Common myeloid progenitor, CD34-positive (primary cell): ENCODE measurements around the gene PDZD4.

Experiments
- CTCF ChIA-PET: fragments of 350-600 bp; sonication (Branson Sonifier 250); formaldehyde crosslinking; loops from one replicate; lab custom pipeline; 2021; ENCODE audit warnings: antibody characterized with exemption; lab: Charles Lee
- POLR2A ChIA-PET: fragments of 350-600 bp; sonication (Branson Sonifier 250); formaldehyde crosslinking; loops from one replicate; lab custom pipeline; 2021; ENCODE audit warnings: antibody characterized with exemption; lab: Charles Lee
- DNase-seq, 3 donors: peaks; one replicate each; pipeline versions ENCODE4 v3.0.0 to v3.0.0-alpha.2; 2013
- H3K27ac ChIP-seq, 2 experiments: 1 replicate in 1 of 2; 2 replicates in 1 of 2; pipeline ENCODE4 v1.7.0; 2013; ENCODE audit warnings: inconsistent platforms in 2 of 2, low read length in 2 of 2, mild to moderate bottlenecking in 2 of 2, low read depth in 1 of 2, moderate library complexity in 1 of 2; ENCODE audit not compliant: severe bottlenecking in 2 of 2, insufficient read depth in 1 of 2, poor library complexity in 1 of 2
- H3K27me3 ChIP-seq, 5 experiments: replicated peaks in 2 of 5; 1 replicate in 3 of 5; 2 replicates in 2 of 5; pipeline versions ENCODE4 v1.6.1 to v1.7.0; 2013; ENCODE audit warnings: low read length in 4 of 5, mild to moderate bottlenecking in 2 of 5, moderate library complexity in 2 of 5, inconsistent platforms in 1 of 5; ENCODE audit not compliant: insufficient read depth in 5 of 5, control insufficient read depth in 4 of 5
- H3K36me3 ChIP-seq, 4 experiments: 1 replicate in 2 of 4; 2 replicates in 2 of 4; pipeline versions ENCODE4 v1.6.1 to v1.7.0; 2013; ENCODE audit warnings: low read length in 3 of 4, control low read depth in 1 of 4, mild to moderate bottlenecking in 1 of 4; ENCODE audit not compliant: control insufficient read depth in 4 of 4, insufficient read depth in 4 of 4
- H3K4me1 ChIP-seq, 4 experiments: 1 replicate in 3 of 4; 2 replicates in 1 of 4; pipeline versions ENCODE4 v1.6.1 to v1.7.1; 2013; ENCODE audit warnings: low read length in 3 of 4, mild to moderate bottlenecking in 3 of 4, control low read depth in 1 of 4, inconsistent platforms in 1 of 4, moderate library complexity in 1 of 4; ENCODE audit not compliant: control insufficient read depth in 4 of 4, insufficient read depth in 4 of 4; ENCODE audit errors: control extremely low read depth in 1 of 4
- H3K4me3 ChIP-seq, 7 experiments: 1 replicate in 4 of 7; 2 replicates in 3 of 7; pipeline versions ENCODE4 v1.5.1 to v1.7.0; 2013; ENCODE audit warnings: mild to moderate bottlenecking in 7 of 7, low read length in 6 of 7, moderate library complexity in 6 of 7, inconsistent platforms in 2 of 7, low read depth in 2 of 7, control low read depth in 1 of 7; ENCODE audit not compliant: insufficient read depth in 4 of 7, control insufficient read depth in 1 of 7; ENCODE audit errors: extremely low read depth in 1 of 7
- H3K9me3 ChIP-seq, 5 experiments: 1 replicate in 4 of 5; 2 replicates in 1 of 5; pipeline versions ENCODE4 v1.6.1 to v1.7.1; 2013; ENCODE audit warnings: low read length in 4 of 5, mild to moderate bottlenecking in 2 of 5, inconsistent platforms in 1 of 5, low read depth in 1 of 5, moderate library complexity in 1 of 5; ENCODE audit not compliant: control insufficient read depth in 4 of 5, insufficient read depth in 2 of 5; ENCODE audit errors: control extremely low read depth in 1 of 5
- WGBS: methylation state at CpG from one replicate; pipeline ENCODE4 v1.1.5; 2013; ENCODE audit not compliant: insufficient coverage; 5-methylcytosine and 5-hydroxymethylcytosine counted together

PDZD4 gene

DNA sequence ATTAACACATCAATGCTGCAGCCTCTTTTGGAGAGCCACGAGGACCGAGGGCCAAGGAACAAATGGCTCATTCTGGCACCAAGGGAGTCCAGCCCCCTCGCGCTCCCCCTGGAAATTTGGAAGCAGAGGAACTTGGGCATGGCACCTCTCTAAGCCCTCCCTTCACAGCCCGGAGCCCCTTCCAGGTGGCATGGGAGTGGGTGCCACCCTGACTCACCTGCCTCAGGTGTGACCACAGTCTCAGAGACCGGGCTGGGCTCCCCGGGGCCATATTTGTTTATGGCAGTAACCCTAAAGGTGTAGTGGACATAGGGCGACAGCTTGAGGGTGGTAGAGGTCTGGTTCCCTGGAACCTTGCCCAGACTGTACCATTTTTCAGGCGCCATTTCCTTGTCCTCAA, 36.8 kb upstream of the PDZD4 start:
- H3K4me3 ChIP-seq: no peak overlapping the region
- 89% methylated on average over 7 of the region's 9 CpGs for whole genome bisulfite sequencing
- ChIA-PET CTCF (no interaction called here), POLR2A (no interaction called here)
- no peak for DNase-seq
- no peaks in the 10 kb centered on the region for H3K9me3 ChIP-seq
- no peaks in the 10 kb centered on the region for H3K4me1 ChIP-seq
- H3K27me3 ChIP-seq: peaks cover 0 to 60% (median 2%) of the 10 kb centered on the region in 5 experiments
- no peaks in the 10 kb centered on the region for H3K36me3 ChIP-seq
- no peak overlapping the region for H3K27ac ChIP-seq

- peaks cover 0 to 59% (median 2%) of the 10 kb centered on the region in 5 experiments for H3K27me3 ChIP-seq
- no peak for DNase-seq
- H3K36me3 ChIP-seq: no peaks in the 10 kb centered on the region
- no peak overlapping the region for H3K4me3 ChIP-seq
- WGBS: 91% methylated on average over 21 of the region's 22 CpGs
- ChIA-PET POLR2A (no interaction called here), CTCF (no interaction called here)
- no peak overlapping the region for H3K27ac ChIP-seq
- no peaks in the 10 kb centered on the region for H3K9me3 ChIP-seq
- no peaks in the 10 kb centered on the region for H3K4me1 ChIP-seq
These were observed 36.1 kb upstream of the PDZD4 start for GRCh38 chrX:153866302-153867019.

DNA sequence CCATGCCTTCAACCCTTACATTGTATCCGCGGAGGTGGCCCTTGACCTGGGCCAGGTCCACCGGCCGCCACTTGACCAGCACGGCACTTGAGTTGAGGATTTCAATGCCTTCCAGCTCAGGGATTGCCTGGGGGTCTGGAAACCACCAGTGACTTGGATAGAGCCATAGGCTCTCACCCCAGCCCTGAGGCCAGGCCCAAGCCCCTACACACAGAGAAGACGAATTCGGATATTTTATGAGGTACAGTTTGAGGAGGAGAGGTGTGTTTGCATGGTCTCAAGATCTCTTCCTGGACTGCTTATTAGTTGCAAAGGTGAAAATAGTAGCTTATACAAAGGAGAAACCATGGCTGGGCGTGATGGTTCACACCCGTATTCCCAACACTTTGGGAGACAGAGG, 35.3 kb upstream of the PDZD4 start:
- Histone ChIP-seq H3K36me3 (no peaks in the 10 kb centered on the region), H3K4me1 (no peaks in the 10 kb centered on the region), H3K4me3 (no peak overlapping the region), H3K9me3 (no peaks in the 10 kb centered on the region), H3K27ac (no peak overlapping the region), H3K27me3 (peaks cover 0 to 60% (median 2%) of the 10 kb centered on the region in 5 experiments)
- ChIA-PET CTCF (no interaction called here), POLR2A (no interaction called here)
- WGBS: 96% methylated on average over 7 of the region's 9 CpGs
- DNase-seq: no peak

DNA sequence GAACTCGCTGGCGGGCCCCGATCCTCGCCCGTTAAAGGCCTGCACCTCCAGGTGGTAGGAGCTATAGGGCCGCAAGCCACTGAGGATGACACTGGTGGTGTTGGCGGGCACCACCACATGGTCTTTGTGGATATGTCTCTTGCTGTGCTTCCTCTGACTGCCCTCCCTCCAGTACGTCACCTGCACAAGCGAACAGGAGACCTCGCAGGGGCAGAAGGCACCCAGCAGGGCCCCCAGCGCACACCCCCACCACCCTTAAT, 34.9 kb upstream of the PDZD4 start:
- Histone ChIP-seq H3K36me3 (no peaks in the 10 kb centered on the region), H3K27me3 (peaks cover 0 to 55% (median 2%) of the 10 kb centered on the region in 5 experiments), H3K9me3 (no peaks in the 10 kb centered on the region), H3K4me3 (no peak overlapping the region), H3K4me1 (no peaks in the 10 kb centered on the region), H3K27ac (no peak overlapping the region)
- 95% methylated on average over 6 of the region's 11 CpGs for WGBS
- DNase-seq: no peak
- ChIA-PET POLR2A (no interaction called here), CTCF (no interaction called here)

DNA sequence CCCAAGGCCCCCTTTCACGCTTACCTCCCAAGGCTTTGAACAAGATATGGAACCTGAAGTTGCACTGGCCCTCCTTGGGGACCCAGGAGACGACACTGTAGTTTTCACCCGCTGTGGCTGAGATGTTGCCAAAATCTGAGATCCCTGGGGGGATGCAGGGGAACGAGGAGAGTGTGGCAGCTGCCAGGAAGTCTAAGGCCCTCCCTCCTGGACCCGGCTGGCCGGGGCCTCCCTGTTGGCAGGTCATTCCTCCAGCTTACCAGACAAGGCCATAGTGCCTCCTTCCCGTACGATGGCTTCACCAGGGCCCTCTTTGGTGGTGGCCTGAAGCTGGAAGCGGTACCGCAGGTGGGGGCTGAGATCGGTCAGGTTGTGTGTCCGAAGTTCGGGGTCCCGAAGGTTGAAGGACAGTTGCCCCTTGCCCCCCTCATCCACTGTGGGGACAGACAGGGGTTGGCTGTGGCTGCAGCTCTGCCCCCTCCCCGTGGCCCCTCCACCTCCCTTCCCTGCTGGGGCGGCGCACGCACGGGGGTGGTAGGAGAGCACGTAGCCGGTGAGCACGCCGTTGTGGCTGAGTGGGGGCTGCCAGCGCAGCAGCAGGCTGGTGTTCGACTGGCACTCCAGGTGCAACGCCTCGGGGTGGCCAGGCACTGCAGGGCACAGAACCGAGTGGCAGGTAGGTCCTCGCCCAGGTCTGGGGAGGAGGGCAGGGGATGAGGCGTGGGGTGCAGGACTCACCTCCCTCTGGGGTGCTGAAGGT, 34.4 kb upstream of the PDZD4 start:
- H3K27me3 ChIP-seq: peaks cover 0 to 56% (median 2%) of the 10 kb centered on the region in 5 experiments
- H3K27ac ChIP-seq: no peak overlapping the region
- H3K4me1 ChIP-seq: no peaks in the 10 kb centered on the region
- POLR2A ChIA-PET: no interaction called here
- H3K4me3 ChIP-seq: no peak overlapping the region
- 95% methylated on average over 25 of the region's 30 CpGs for WGBS
- CTCF ChIA-PET: no interaction called here
- DNase-seq: no peak
- H3K9me3 ChIP-seq: no peaks in the 10 kb centered on the region
- no peaks in the 10 kb centered on the region for H3K36me3 ChIP-seq

DNA sequence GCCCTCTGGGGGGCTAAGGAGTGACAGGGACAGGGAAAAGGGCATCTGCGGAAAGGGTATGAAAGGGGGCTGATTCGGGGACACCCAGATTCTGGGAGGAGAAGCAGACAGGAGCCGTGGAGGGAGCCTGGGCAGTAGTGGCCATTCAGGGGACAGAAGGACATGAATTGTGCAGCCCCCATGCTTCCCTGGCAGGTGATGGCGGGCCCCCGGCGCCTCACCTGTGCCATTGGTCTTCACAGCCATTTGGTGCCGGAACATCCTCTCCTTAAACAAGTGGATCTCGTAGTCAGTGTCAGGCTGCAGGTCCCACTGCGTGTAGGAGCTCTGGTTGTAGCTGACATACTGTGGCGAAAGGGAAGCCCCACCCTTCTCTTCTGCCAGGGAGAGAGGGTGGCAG, 33.8 kb upstream of the PDZD4 start:
- no peak for DNase-seq
- H3K4me3 ChIP-seq: no peak overlapping the region
- no peaks in the 10 kb centered on the region for H3K4me1 ChIP-seq
- POLR2A ChIA-PET: no interaction called here
- H3K27ac ChIP-seq: no peak overlapping the region
- peaks cover 0 to 56% (median 2%) of the 10 kb centered on the region in 5 experiments for H3K27me3 ChIP-seq
- no peaks in the 10 kb centered on the region for H3K9me3 ChIP-seq
- no peaks in the 10 kb centered on the region for H3K36me3 ChIP-seq
- CTCF ChIA-PET: no interaction called here
- 85% methylated on average over 10 of the region's 10 CpGs for WGBS

DNA sequence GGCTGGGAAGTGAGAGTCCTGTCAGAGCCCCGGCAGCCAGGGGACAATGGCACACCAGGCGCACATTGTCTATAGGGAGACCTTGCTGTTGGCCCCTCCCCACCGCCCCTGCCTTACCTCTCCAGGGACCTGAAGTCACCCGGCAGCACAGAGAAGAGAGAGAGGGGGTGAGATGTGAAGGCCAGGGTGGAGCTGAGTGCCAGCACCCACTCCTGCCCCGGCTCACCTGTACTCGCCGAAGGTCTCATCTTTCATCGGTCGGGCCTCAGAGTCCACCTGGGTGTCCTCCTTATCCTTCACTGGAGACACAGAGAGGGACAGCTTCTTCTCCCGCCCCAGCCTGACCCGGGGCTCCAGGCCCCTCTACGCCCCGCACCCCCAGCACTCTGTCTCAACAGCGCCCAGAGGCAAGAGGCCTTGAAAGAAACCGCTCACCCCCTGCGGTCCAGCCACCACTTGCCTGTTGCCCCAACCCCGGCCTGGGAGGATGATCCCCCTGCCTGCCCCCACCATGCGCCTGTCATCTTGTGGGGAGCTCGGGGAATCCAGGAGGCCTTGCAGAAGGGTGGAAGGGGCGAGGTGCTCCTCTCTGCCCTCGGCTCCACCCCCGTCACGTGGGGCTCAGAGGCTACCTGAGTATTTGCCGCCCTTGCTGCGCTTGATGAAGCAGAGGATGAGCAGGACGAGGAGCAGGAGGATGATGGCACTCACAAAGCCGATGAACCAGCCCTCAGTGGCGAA, 33.1 kb upstream of the PDZD4 start:
- 78% methylated on average over 19 of the region's 28 CpGs for WGBS

More for the DNA sequence above, 33.1 kb upstream of the PDZD4 start:
- POLR2A ChIA-PET: no interaction called here
- Histone ChIP-seq H3K27ac (no peak overlapping the region), H3K36me3 (no peaks in the 10 kb centered on the region), H3K4me1 (no peaks in the 10 kb centered on the region), H3K4me3 (no peak overlapping the region), H3K27me3 (peaks cover 0 to 54% (median 2%) of the 10 kb centered on the region in 5 experiments), H3K9me3 (no peaks in the 10 kb centered on the region)
- CTCF ChIA-PET: no interaction called here
- DNase-seq: no peak
